GM20000 (cell line): ENCODE results near the gene STMN3.
"Not testable (repeated sequence)": the region's sequence is repeated elsewhere in the genome, so short reads cannot be mapped to it uniquely, and the experiment has no call there.

Experiments used
- DNase-seq: peaks from one replicate; pipeline ENCODE4 v3.0.0; 2012; ENCODE audit warnings: low spot score
- CTCF ChIP-seq: IDR thresholded peaks from 2 replicates; pipeline ENCODE4 v1.5.1; 2012; ENCODE audit warnings: mild to moderate bottlenecking, control low read depth; ENCODE audit errors: extremely low read depth, missing control alignments

The STMN3 gene

GRCh38 chr20:63633732-63634131 lies 19.5 kb downstream of the STMN3 start:
- no peak for TF ChIP-seq CTCF
- DNase-seq = no peak

GRCh38 chr20:63631426-63631825 lies 21.8 kb downstream of the STMN3 start:
- DNase-seq = not testable (repeated sequence)

- not testable (repeated sequence) for DNase-seq
Observed at GRCh38 chr20:63630956-63631355, 22.3 kb downstream of the STMN3 start.

- no peak for TF ChIP-seq CTCF
- DNase-seq = peak; percentile 79
Observed at GRCh38 chr20:63628246-63628975, 24.8 kb downstream of the STMN3 start.

- no peak for DNase-seq
- TF ChIP-seq CTCF = no peak
Observed at GRCh38 chr20:63627751-63628245, 25.4 kb downstream of the STMN3 start.

GRCh38 chr20:63627129-63627750 lies 26.0 kb downstream of the STMN3 start:
- TF ChIP-seq CTCF = no peak
- peak; percentile 99 for DNase-seq

GRCh38 chr20:63626424-63627128 lies 26.6 kb downstream of the STMN3 start, which contains the start of gene GMEB2:
Gene GMEB2, minus strand, starts transcription at chr20:63627101. Its CDS starts 7,704 bp downstream, at chr20:63619397.
- no peak for TF ChIP-seq CTCF
- DNase-seq = peak; percentile 95

- peak; percentile 61 for DNase-seq
- no peak for TF ChIP-seq CTCF
Observed at GRCh38 chr20:63625771-63626423, 27.3 kb downstream of the STMN3 start.
